GM19463 (cell line): ENCODE data around the gene RABEPK.
A peak's percentile ranks its signal among the peaks of the same experiment; 100 is the strongest.
"Not testable (repeated sequence)": the region's sequence is repeated elsewhere in the genome, so short reads cannot be mapped to it uniquely, and the experiment has no call there.

Source experiments
- ATAC-seq: cut with Tn5 transposase; IDR thresholded peaks from one replicate; pipeline ENCODE4 v1.9.1; 2021; ENCODE audit warnings: mild to moderate bottlenecking, moderate library complexity; ENCODE audit not compliant: unreplicated experiment

RABEPK gene

GRCh38 chr9:125190361-125190801 lies 10.0 kb upstream of the RABEPK start:
- no peak for ATAC-seq

DNA sequence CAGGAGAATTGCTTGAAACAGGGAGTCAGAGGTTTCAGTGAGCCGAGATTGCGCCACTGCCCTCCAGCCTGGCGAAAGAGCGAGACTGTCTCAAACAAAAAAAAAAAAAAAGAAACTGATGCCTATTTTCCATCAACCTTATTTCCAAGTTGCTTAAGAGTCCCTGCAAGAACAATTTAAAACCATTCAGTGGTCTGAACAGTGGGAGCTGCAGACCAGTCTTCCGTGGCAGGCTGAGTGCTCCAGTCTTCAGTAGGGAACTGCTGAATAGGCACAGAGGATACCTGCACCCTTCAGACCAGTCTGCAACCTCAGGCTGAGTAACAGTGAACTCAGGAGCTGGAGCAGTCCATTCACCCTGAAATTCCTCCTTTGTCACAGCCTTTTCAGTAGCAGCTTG lies 5.9 kb upstream of the RABEPK start:
- ATAC-seq: not testable (repeated sequence)

GRCh38 chr9:125195591-125195990 lies 4.8 kb upstream of the RABEPK start:
- ATAC-seq: not testable (repeated sequence)

GRCh38 chr9:125202846-125203618 lies 2.7 kb downstream of the RABEPK start:
- no peak for ATAC-seq

GRCh38 chr9:125204477-125204876 lies 4.1 kb downstream of the RABEPK start:
- no peak for ATAC-seq

GRCh38 chr9:125214186-125214585 lies 13.8 kb downstream of the RABEPK start:
- no peak for ATAC-seq

DNA sequence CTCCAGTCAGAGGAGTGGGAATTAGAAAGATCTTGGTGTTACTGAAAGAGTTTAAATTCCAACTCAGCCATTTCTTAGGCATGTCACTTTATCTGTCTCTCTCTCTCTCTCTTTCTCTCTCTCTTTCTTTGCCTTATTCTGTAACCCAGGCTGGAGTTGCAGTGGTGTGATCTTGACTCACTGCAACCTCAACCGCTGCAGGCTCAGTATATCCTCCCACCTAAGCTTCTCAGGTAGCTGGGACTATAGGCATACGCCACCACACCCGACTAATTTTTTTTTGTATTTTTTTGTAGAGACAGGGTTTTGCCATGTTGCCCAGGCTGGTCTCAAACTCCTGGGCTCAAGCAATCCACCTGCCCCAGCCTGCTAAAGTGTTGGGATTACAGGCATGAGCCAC lies 18.3 kb downstream of the RABEPK start:
- no peak for ATAC-seq

GRCh38 chr9:125224858-125225257 lies 24.5 kb downstream of the RABEPK start:
- not testable (repeated sequence) for ATAC-seq

GRCh38 chr9:125227761-125228160 lies 27.4 kb downstream of the RABEPK start:
- ATAC-seq: no peak

GRCh38 chr9:125233678-125234077 lies 33.3 kb downstream of the RABEPK start:
- ATAC-seq: no peak

- not testable (repeated sequence) for ATAC-seq
Measured at GRCh38 chr9:125234099-125234498, 33.8 kb downstream of the RABEPK start.

DNA sequence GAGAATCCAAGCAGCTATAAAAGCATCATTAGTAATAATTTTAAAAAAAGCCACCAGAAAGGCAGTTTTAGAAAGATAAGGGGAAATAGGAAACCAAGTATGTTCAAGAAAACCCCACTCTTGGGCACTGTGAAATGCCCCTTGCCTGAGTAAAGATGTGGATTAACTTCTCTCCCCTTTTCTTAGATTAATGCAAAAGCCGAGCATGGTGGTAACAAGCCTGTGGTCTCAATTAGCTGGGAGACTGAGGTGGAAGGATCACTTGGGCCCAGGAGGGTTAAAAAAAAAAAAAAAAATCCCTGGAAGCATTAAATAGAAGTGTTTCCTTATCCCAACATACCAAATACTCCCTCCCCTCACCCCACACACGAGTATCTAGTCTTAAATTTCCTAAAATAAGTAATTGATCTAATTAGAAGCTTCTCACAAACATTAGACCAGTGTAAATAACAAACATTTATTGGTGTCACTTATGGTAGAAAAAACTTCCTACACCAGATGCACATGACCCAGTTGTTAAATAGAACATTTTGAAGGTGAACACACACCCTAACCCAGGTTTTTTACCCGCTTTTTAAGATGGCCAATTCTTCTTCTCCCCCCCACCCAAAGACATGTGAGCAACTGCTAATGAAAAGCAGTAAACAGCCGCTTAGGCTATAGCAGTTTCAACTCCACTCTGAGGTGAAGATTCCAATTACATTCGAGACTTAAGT lies 35.6 kb downstream of the RABEPK start:
- no peak for ATAC-seq

- ATAC-seq: not testable (repeated sequence)
Measured at GRCh38 chr9:125236520-125237159, 36.3 kb downstream of the RABEPK start.

GRCh38 chr9:125238127-125238914 lies 38.0 kb downstream of the RABEPK start:
- ATAC-seq: no peak

DNA sequence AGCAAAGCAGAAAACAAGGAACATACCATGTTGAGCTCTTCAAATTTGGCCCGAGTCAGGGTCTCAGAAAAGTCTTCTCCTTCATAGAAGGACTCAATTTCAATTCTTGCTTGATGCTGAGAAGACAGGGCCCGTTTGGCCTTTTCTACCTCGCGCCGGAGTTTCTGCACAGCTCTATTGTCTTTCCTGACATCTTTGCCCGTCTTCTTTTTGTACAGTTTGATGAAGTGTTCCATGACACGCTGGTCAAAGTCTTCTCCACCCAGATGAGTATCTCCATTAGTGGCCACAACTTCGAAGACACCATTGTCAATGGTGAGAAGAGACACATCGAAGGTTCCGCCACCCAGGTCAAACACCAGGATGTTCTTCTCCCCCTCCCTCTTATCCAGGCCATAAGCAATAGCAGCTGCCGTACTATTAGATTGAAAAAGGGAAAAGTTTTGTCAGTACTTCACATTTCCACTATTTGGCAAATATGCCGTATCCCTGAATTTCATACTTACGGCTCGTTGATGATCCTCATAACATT lies 38.6 kb downstream of the RABEPK start:
- ATAC-seq: no peak

- no peak for ATAC-seq
Measured at GRCh38 chr9:125239631-125240597, 39.6 kb downstream of the RABEPK start.

DNA sequence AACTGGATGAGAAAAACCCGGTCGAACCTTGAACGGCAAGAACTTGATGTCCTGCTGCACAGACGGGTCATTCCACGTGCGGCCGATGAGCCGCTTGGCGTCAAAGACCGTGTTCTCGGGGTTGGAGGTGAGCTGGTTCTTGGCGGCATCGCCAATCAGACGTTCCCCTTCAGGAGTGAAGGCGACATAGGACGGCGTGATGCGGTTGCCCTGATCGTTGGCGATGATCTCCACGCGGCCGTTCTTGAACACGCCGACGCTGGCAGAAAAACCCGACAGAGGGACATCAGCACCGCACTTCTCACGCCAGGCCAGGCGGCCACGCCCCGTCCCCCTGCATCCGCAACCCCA lies 40.3 kb downstream of the RABEPK start:
- peak; percentile 1 for ATAC-seq

DNA sequence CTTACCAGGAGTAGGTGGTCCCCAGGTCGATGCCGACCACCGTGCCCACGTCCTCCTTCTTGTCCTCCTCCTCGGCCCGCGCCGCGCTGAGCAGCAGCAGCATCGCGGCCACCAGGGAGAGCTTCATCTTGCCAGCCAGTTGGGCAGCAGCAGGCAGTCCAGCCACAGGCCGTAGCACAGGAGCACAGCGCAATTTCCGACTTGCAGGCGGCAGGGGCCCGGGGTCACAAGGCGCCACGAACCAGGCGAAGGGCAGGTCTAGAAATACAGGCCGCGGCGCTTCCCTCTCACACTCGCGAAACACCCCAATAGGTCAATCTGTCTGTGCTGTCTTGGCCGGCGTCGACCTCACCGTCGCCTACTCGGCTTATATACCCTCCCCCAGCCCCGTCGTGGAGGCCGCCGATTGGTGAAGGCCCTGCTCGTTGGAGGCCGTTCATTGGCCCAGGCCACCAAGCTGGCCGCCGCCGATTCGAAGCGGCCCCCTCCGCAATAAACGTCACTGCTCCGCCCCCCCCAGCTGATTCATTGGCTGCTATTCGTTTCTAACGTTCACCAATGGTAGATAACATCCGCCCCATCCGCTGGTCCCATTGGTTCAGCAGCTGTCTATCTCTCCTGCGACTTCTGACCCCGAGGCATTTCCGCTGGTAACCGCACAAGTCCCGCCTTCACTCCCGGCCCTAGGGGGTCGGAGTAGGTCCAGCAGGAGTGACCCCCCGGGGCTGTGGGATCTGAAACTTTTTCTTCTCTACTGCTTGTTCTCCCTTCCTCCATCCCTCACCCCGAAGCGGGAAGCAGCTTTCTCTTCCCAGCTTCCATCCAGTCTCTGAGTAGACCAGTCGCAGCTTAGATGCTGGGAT lies 40.9 kb downstream of the RABEPK start, which contains the start of gene HSPA5:
TSS of gene HSPA5 (minus strand) at position 344 of the 863 bp plus-strand sequence. CDS start at position 127, 217 bp downstream.
- ATAC-seq: peak; percentile 90
